ENCODE data around the gene TRNAU1AP.
"Not testable (repeated sequence)": the region's sequence is repeated elsewhere in the genome, so short reads cannot be mapped to it uniquely, and the experiment has no call there.

TRNAU1AP gene

DNA sequence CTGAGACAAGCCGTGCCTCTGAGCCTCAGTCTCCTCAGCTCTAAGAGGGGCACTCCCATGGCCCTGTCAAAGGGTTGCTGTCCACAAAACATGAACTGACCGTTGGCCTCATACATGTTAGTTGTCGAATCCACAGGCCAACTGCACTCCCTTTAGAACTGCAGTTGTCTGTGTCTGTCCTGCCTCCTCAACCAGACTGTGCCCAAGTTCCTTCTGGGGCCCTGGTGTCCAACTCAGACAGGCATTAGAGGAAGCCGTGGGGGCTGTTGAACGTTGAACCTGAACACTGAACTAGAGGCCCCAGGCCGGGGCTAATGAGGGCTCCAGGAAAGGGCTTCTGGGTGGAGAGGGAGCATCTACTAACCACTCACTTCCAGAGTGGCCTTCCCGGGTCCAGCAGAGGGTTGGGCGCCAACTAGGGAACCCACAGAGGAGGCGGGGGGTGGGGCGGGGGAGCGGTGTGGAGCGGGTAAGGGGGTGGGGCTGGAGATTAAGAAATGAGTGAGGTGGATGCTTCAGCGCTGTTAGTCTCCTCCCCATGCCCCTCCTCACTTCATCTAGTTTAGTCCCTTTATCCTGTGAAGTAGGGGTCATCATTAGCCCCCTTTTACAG, 38.9 kb downstream of the TRNAU1AP start, which contains the start of gene RAB42:
TSS of gene RAB42 (plus strand) at position 558 of the 613 bp plus-strand sequence. CDS start 247 bp downstream, outside the sequence.
- H4K20me1 ChIP-seq (ENCODE audit: insufficient read depth, low read length): no peaks in the 10 kb centered on the region
- no peak within 1 kb of the TSS for H3K27ac ChIP-seq (ENCODE audit: low read length)
- no peaks in the 10 kb centered on the region for H3K9me3 ChIP-seq (ENCODE audit: insufficient read depth, low read length)
- H3K36me3 ChIP-seq (replicated peaks; ENCODE audit: low read depth, low read length): no peaks in the 10 kb centered on the region
- peaks cover 22% of the 10 kb centered on the region for H3K4me1 ChIP-seq (ENCODE audit: low read length)
- H3K27me3 ChIP-seq (ENCODE audit: low read depth, low read length): no peaks in the 10 kb centered on the region
- peak within 1 kb of the TSS; percentile 64 for H3K4me2 ChIP-seq (ENCODE audit: low read length)
- H3K4me3 ChIP-seq (ENCODE audit: low read length): peak within 1 kb of the TSS; percentile 70
- 0 out of 2 replicates have a peak within 1 kb of the TSS, but pooled peaks have one; percentile 13 for H3K9ac ChIP-seq (ENCODE audit: low read length)
- no peak within 1 kb of the TSS for H2AFZ ChIP-seq (ENCODE audit: low read depth, low read length)
- no peaks in the 10 kb centered on the region for H3K79me2 ChIP-seq (ENCODE audit: low read length)
- TF ChIP-seq, protein P1, sequence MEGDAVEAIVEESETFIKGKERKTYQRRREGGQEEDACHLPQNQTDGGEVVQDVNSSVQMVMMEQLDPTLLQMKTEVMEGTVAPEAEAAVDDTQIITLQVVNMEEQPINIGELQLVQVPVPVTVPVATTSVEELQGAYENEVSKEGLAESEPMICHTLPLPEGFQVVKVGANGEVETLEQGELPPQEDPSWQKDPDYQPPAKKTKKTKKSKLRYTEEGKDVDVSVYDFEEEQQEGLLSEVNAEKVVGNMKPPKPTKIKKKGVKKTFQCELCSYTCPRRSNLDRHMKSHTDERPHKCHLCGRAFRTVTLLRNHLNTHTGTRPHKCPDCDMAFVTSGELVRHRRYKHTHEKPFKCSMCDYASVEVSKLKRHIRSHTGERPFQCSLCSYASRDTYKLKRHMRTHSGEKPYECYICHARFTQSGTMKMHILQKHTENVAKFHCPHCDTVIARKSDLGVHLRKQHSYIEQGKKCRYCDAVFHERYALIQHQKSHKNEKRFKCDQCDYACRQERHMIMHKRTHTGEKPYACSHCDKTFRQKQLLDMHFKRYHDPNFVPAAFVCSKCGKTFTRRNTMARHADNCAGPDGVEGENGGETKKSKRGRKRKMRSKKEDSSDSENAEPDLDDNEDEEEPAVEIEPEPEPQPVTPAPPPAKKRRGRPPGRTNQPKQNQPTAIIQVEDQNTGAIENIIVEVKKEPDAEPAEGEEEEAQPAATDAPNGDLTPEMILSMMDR (IDR thresholded peaks at IDR 0.05; ENCODE audit: low read depth, low read length): no peak
- no peak for TF ChIP-seq EZH2phosphoT487 (IDR thresholded peaks at IDR 0.05; ENCODE audit: low read depth)

DNA sequence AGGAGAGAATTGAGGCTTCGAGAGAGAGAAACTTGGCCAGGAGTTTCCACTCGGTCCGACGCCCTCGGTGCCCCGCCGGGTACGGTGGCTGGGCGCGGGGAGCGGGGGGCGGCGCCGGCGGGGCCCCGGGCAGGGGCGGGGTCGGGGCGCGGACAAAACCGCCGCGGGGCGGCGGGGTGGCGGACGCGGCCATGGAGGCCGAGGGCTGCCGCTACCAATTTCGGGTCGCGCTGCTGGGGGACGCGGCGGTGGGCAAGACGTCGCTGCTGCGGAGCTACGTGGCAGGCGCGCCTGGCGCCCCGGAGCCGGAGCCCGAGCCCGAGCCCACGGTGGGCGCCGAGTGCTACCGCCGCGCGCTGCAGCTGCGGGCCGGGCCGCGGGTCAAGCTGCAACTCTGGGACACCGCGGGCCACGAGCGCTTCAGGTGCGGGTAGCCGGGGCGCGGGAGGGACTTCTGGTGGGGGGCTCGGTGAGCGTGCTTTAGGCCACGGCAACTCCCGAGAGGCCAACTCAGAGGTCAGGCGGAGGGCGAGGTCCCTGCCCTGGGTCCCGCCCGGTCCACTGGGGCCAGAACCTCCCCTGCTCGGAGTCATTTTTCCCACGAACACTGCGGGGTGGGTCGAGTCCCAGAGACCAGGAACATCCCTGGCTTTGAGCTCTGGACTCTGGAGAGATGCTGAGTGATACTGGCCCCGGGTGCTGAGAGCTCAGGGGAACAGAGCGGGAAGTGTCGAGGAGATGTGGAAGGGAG, 39.6 kb downstream of the TRNAU1AP start:
- Histone ChIP-seq H3K27ac (ENCODE audit: low read length) (no peak overlapping the region), H3K27me3 (ENCODE audit: low read depth, low read length) (no peaks in the 10 kb centered on the region), H2AFZ (ENCODE audit: low read depth, low read length) (no peak overlapping the region), H3K79me2 (ENCODE audit: low read length) (no peaks in the 10 kb centered on the region), H3K4me2 (ENCODE audit: low read length) (peak overlapping the region; percentile 64), H3K36me3 (replicated peaks; ENCODE audit: low read depth, low read length) (no peaks in the 10 kb centered on the region), H3K9me3 (ENCODE audit: insufficient read depth, low read length) (no peaks in the 10 kb centered on the region), H3K4me1 (ENCODE audit: low read length) (peaks cover 15% of the 10 kb centered on the region), H4K20me1 (ENCODE audit: insufficient read depth, low read length) (no peaks in the 10 kb centered on the region), H3K4me3 (ENCODE audit: low read length) (peak overlapping the region; percentile 70), H3K9ac (ENCODE audit: low read length) (0 out of 2 replicates have a peak overlapping the region, but pooled peaks have one; percentile 13)
- no peak for TF ChIP-seq EZH2phosphoT487 (IDR thresholded peaks at IDR 0.05; ENCODE audit: low read depth)
- TF ChIP-seq, protein P1 (IDR thresholded peaks at IDR 0.05; ENCODE audit: low read depth, low read length): no peak

DNA sequence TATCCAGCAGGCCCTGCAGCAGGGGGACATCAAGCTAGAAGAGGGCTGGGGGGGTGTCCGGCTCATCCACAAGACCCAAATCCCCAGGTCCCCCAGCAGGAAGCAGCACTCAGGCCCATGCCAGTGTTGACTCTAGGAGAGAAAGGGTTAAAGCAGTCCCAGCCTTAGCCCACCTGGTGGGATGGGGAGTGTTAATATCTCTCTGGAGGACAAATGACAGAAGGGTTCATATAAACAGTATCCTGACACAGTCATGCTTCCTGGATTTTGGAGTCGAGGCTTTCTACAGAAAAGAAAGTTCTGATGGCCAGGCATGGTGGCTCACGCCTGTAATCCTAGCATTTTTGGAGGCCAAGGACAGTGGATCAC, 41.1 kb downstream of the TRNAU1AP start:
- not testable (repeated sequence) for H3K9ac ChIP-seq (ENCODE audit: low read length); H3K27ac ChIP-seq (ENCODE audit: low read length); H3K9me3 ChIP-seq (ENCODE audit: insufficient read depth, low read length); H4K20me1 ChIP-seq (ENCODE audit: insufficient read depth, low read length); H3K79me2 ChIP-seq (ENCODE audit: low read length); H2AFZ ChIP-seq (ENCODE audit: low read depth, low read length); H3K27me3 ChIP-seq (ENCODE audit: low read depth, low read length); H3K4me2 ChIP-seq (ENCODE audit: low read length); H3K36me3 ChIP-seq (replicated peaks; ENCODE audit: low read depth, low read length); H3K4me3 ChIP-seq (ENCODE audit: low read length)
- peaks cover 18% of the 10 kb centered on the region for H3K4me1 ChIP-seq (ENCODE audit: low read length)

DNA sequence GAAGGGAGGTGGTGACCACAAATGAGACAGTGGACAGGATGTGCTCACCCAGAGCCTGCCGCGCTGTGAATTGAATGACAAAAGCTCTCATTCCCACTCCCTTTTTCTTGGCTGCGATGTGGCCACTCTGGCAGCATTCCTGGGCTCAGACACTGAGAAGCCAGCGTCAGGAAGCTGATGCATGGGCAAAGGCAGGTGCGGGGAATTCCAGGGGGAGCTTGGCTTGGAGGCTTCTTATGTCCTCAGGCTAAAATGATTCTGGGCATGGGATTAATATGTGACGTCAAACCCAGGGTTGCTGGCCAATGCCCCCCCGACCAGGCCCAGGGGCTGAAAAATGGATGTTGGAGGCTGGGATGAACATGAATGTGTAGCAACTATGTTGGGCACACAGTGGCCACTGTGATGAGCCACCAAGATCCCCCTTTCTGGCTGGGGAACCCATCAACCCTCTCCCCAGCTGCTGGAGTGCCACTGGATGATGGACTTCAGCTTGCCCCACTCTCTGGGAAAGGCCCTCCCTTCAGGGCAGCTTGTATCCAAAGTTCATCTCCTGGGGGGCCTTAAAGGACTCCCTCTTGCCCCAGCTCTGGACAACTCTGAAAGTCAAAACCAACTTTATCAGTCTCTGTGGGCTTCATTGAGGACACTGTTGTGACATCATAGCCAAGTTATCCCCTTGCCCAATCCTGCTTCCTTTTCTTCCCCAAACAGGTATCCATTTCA, 42.0 kb downstream of the TRNAU1AP start:
- not testable (repeated sequence) for H3K9ac ChIP-seq (ENCODE audit: low read length); H3K36me3 ChIP-seq (replicated peaks; ENCODE audit: low read depth, low read length); H3K27me3 ChIP-seq (ENCODE audit: low read depth, low read length); H2AFZ ChIP-seq (ENCODE audit: low read depth, low read length); H3K4me2 ChIP-seq (ENCODE audit: low read length); H3K4me3 ChIP-seq (ENCODE audit: low read length); H4K20me1 ChIP-seq (ENCODE audit: insufficient read depth, low read length); H3K9me3 ChIP-seq (ENCODE audit: insufficient read depth, low read length); H3K27ac ChIP-seq (ENCODE audit: low read length); H3K79me2 ChIP-seq (ENCODE audit: low read length)
- peaks cover 25% of the 10 kb centered on the region for H3K4me1 ChIP-seq (ENCODE audit: low read length)

Measured in OCI-LY3 (cell line).